MM.1S (cell line): ENCODE data around the gene EXOC3L1.

ENCODE experiments used
- DNase-seq: peaks from one replicate; pipeline ENCODE4 v3.0.0-alpha.2; 2015
- H2AFZ ChIP-seq: fragments of 300-600 bp; sonication (generic); 2 replicates; pipeline ENCODE4 v1.6.0; 2016; ENCODE audit warnings: antibody characterized with exemption, low read length
- H3F3A ChIP-seq: fragments of 300-600 bp; sonication (generic); 2 replicates; pipeline ENCODE4 v1.6.1; 2016; ENCODE audit warnings: mild to moderate bottlenecking, antibody characterized with exemption, low read length, moderate library complexity, mixed read lengths; ENCODE audit not compliant: insufficient read depth
- H3K27ac ChIP-seq: fragments of 300-600 bp; sonication (generic); 2 replicates; pipeline ENCODE4 v1.5.1; 2016; ENCODE audit warnings: mild to moderate bottlenecking, low read length
- H3K27me3 ChIP-seq: fragments of 300-600 bp; sonication (generic); replicated peaks from 2 replicates; pipeline ENCODE4 v1.6.0; 2016; ENCODE audit warnings: low read length; ENCODE audit not compliant: insufficient read depth
- H3K36me3 ChIP-seq: fragments of 300-600 bp; sonication (generic); replicated peaks from 2 replicates; pipeline ENCODE4 v1.6.1; 2016; ENCODE audit warnings: mild to moderate bottlenecking, low read length, mixed read lengths; ENCODE audit not compliant: insufficient read depth
- H3K4me1 ChIP-seq: fragments of 300-600 bp; sonication (generic); 2 replicates; pipeline ENCODE4 v1.6.1; 2016; ENCODE audit warnings: low read length, mixed read lengths
- H3K4me2 ChIP-seq: fragments of 300-600 bp; sonication (generic); 2 replicates; pipeline ENCODE4 v1.6.0; 2016; ENCODE audit warnings: low read depth, low read length
- H3K4me3 ChIP-seq: fragments of 300-600 bp; sonication (generic); 2 replicates; pipeline ENCODE4 v1.5.1; 2016; ENCODE audit warnings: low read length, mixed read lengths
- H3K79me2 ChIP-seq: fragments of 300-600 bp; sonication (generic); 2 replicates; pipeline ENCODE4 v1.6.1; 2016; ENCODE audit warnings: mixed run types, low read length, mixed read lengths
- H3K9ac ChIP-seq: fragments of 300-600 bp; sonication (generic); 2 replicates; pipeline ENCODE4 v1.6.1; 2016; ENCODE audit warnings: low read length, mixed read lengths
- H3K9me2 ChIP-seq: fragments of 300-600 bp; sonication (generic); replicated peaks from 2 replicates; pipeline ENCODE4 v1.6.1; 2016; ENCODE audit warnings: mild to moderate bottlenecking, low read length, mixed read lengths; ENCODE audit not compliant: insufficient read depth
- H3K9me3 ChIP-seq: fragments of 300-600 bp; sonication (generic); replicated peaks from 2 replicates; pipeline ENCODE4 v1.6.1; 2016; ENCODE audit warnings: mild to moderate bottlenecking, low read length, mixed read lengths; ENCODE audit not compliant: insufficient read depth
- H4K20me1 ChIP-seq: fragments of 300-600 bp; sonication (generic); 2 replicates; pipeline ENCODE4 v1.6.1; 2016; ENCODE audit warnings: mild to moderate bottlenecking, low read length, moderate library complexity, mixed read lengths; ENCODE audit not compliant: insufficient read depth
- CTCF ChIP-seq: fragments of 300-600 bp; sonication (generic); IDR thresholded peaks from 2 replicates; pipeline ENCODE4 v1.5.1; 2016; ENCODE audit warnings: antibody characterized with exemption, low read length, mixed read lengths
- EZH2 ChIP-seq: fragments of 300-600 bp; sonication (generic); optimal IDR thresholded peaks from 2 replicates; pipeline ENCODE3; 2017; ENCODE audit warnings: low read depth, mild to moderate bottlenecking, antibody characterized with exemption, low read length, mixed read lengths
- EZH2phosphoT487 ChIP-seq: fragments of 300-600 bp; sonication (generic); IDR thresholded peaks from 2 replicates; pipeline ENCODE4 v1.6.1; 2018; ENCODE audit warnings: antibody characterized with exemption, low read length

Gene EXOC3L1

DNA sequence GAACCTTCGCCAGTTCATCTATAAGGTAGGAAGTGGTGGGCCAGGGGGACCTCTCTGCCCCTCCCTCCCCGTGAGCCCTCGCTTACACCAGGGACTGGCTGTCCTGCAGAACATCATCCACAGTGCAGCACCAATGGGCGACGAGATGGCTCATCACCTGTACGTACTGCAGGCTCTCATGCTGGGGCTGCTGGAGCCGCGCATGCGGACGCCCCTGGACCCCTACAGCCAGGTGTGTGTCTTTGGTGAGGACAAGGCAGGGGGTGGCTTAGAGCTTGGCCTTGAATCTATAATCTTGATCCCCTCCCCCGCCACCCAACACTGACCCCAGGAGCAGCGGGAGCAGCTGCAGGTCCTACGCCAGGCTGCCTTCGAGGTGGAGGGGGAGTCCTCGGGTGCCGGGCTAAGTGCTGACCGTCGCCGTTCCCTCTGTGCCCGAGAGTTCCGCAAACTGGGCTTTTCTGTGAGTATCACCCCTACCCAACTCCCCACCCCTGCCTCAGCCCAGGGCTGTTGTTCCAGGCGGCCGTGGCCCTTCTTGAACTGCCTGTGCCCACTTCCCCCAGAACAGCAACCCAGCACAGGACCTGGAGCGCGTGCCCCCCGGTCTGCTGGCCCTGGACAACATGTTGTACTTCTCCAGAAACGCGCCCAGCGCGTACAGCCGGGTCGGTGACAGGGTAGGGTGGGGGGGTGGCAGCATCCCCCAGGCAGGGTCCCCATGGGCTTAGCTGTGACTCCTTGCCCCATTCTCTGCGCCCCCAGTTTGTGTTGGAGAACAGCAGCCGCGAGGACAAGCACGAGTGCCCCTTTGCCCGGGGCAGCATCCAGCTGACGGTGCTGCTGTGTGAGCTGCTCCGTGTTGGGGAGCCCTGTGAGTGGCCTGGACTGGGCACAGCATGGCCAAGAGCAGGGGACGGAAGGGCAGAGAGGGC, 11.7 kb upstream of the EXOC3L1 start:
- Histone ChIP-seq H3K4me2 (no peak overlapping the region), H3K9me2 (no peaks in the 10 kb centered on the region), H3K4me3 (no peak overlapping the region), H2AFZ (no peak overlapping the region), H3F3A (no peaks in the 10 kb centered on the region), H4K20me1 (no peaks in the 10 kb centered on the region), H3K36me3 (0 out of 2 replicates have a peak, but pooled peaks cover 4% of the 10 kb centered on the region), H3K9me3 (no peaks in the 10 kb centered on the region), H3K9ac (no peak overlapping the region), H3K27me3 (no peaks in the 10 kb centered on the region), H3K4me1 (no peaks in the 10 kb centered on the region), H3K27ac (no peak overlapping the region), H3K79me2 (0 out of 2 replicates have a peak, but pooled peaks cover 6% of the 10 kb centered on the region)
- DNase-seq, result no peak
- TF ChIP-seq CTCF (no peak), EZH2 (no peak), EZH2phosphoT487 (no peak)

DNA sequence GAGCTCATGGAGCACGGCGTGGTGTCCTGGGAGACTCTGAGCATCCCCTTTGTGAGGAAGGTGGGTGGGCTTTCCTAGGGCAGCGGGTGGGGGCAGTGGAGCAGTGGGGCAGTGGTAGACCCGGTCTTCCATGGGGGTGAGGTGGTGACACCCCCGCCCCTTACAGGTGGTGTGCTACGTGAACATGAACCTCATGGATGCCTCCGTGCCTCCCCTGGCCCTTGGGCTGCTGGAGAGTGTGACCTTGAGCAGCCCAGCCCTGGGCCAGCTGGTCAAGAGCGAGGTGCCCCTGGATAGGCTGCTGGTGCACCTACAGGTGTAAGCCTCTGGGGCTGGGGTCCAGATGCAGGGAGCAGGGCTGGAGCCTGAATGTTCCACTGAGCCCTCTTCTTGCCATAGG, 10.6 kb upstream of the EXOC3L1 start:
- no peaks in the 10 kb centered on the region for H3K9me3 ChIP-seq
- H3F3A ChIP-seq, result no peaks in the 10 kb centered on the region
- no peaks in the 10 kb centered on the region for H4K20me1 ChIP-seq
- H3K4me1 ChIP-seq, result no peaks in the 10 kb centered on the region
- no peaks in the 10 kb centered on the region for H3K27me3 ChIP-seq
- peaks cover 14% of the 10 kb centered on the region for H3K79me2 ChIP-seq
- H3K36me3 ChIP-seq, result 0 out of 2 replicates have a peak, but pooled peaks cover 11% of the 10 kb centered on the region
- H2AFZ ChIP-seq, result no peak overlapping the region
- no peak overlapping the region for H3K9ac ChIP-seq
- H3K4me2 ChIP-seq, result no peak overlapping the region
- H3K4me3 ChIP-seq, result no peak overlapping the region
- no peak overlapping the region for H3K27ac ChIP-seq
- H3K9me2 ChIP-seq, result no peaks in the 10 kb centered on the region
- no peak for DNase-seq
- TF ChIP-seq EZH2, result no peak
- TF ChIP-seq EZH2phosphoT487, result no peak
- no peak for TF ChIP-seq CTCF

DNA sequence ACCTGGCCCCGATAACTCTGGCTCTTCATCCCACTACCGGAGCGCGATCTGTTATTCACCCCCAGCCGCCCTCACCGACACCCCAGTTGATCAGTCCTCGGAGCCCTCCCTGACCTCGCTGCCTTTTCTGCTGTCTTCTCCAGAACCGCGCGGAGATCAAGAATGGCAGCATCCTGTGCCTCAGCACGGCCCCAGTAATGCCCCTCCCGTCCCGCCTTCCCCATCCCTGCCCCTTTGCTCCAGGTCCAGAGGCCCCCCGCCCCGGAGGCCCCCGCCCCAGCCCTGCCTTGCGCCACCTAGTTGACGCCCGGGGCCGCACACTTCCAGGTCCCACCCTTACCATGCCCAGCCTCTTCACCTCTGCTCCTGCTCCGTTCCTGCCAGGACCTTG, 9.9 kb upstream of the EXOC3L1 start:
- Histone ChIP-seq H3K27me3 (no peaks in the 10 kb centered on the region), H3K4me2 (no peak overlapping the region), H3F3A (no peaks in the 10 kb centered on the region), H3K9me3 (no peaks in the 10 kb centered on the region), H3K9me2 (no peaks in the 10 kb centered on the region), H3K79me2 (peaks cover 20% of the 10 kb centered on the region), H3K4me1 (no peaks in the 10 kb centered on the region), H3K27ac (no peak overlapping the region), H4K20me1 (no peaks in the 10 kb centered on the region), H2AFZ (no peak overlapping the region), H3K9ac (no peak overlapping the region), H3K4me3 (no peak overlapping the region), H3K36me3 (0 out of 2 replicates have a peak, but pooled peaks cover 11% of the 10 kb centered on the region)
- DNase-seq, result no peak
- TF ChIP-seq EZH2, result no peak
